GM19468 (cell line): ENCODE data around the gene POLR1A.

ENCODE experiments used
- ATAC-seq: cut with Tn5 transposase; IDR thresholded peaks from one replicate; pipeline ENCODE4 v1.9.1; 2021; ENCODE audit warnings: mild to moderate bottlenecking, moderate library complexity, moderate number of reproducible peaks; ENCODE audit not compliant: unreplicated experiment; ENCODE audit errors: extremely low read depth

The POLR1A gene

GRCh38 chr2:85987266-85988174, 118.2 kb downstream of the POLR1A start:
- ATAC-seq, result no peak

GRCh38 chr2:85986121-85986520, 119.6 kb downstream of the POLR1A start:
- no peak for ATAC-seq

- ATAC-seq, result no peak
These were observed 120.9 kb downstream of the POLR1A start for GRCh38 chr2:85984788-85985187.

GRCh38 chr2:85983766-85984165, 121.9 kb downstream of the POLR1A start:
- ATAC-seq, result no peak

GRCh38 chr2:85981579-85982247, 124.0 kb downstream of the POLR1A start:
- no peak for ATAC-seq

GRCh38 chr2:85978883-85979780, 126.6 kb downstream of the POLR1A start:
- ATAC-seq, result no peak

- ATAC-seq, result no peak
These were observed 129.4 kb downstream of the POLR1A start for GRCh38 chr2:85976106-85976920.

- ATAC-seq, result no peak
These were observed 130.1 kb downstream of the POLR1A start for GRCh38 chr2:85975581-85975980.

- ATAC-seq, result no peak
These were observed 131.3 kb downstream of the POLR1A start for GRCh38 chr2:85974390-85974789.

GRCh38 chr2:85972355-85972754, 133.3 kb downstream of the POLR1A start:
- no peak for ATAC-seq

GRCh38 chr2:85971366-85971765, 134.3 kb downstream of the POLR1A start:
- no peak for ATAC-seq
